IPS-NIHi7 (cell line): Measurements from ENCODE around the gene ABHD4.
"Not testable (repeated sequence)": the region's sequence is repeated elsewhere in the genome, so short reads cannot be mapped to it uniquely, and the experiment has no call there.

Experiments used
- DNase-seq: peaks from one replicate; pipeline ENCODE4 v3.0.0; 2012; ENCODE audit warnings: mixed read lengths; ENCODE audit errors: extremely low spot score

ABHD4 gene

DNA sequence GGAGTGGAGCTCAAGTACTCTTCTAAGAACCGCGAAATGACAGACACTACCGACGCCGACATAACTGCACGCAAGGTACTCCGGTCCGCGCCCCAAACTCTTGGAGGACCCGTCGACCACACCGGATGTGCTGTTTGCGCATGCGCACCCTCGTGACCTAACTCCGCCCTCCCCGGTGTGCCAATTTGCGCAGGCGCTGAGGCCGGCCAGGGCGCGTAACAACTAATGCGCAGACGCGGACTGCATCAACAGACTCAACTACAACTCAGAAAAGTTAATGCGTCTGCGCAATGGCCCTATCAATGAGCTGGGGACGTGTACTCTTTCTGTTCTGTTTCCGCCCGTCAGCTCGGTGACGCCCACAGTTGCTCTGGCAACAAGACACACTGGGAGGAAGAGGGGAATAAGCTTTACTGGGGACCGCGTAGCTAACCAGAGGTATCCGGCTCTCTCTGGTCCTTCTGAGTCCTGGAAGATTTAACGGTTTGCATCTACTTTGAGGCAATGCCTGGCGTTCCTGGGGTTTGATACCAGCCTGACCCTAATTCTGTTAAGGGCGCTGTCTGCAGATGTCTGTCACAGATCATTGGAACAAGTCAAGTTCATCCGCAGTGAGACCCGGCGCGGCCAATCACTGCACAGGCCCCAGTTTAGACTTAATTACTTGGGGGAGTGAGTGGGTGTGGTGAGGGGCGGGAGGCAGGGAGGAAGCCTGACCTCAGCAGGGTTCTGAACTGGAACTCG is 8.8 kb upstream of the ABHD4 start, which contains the start of gene DAD1:
Gene DAD1 (minus strand): TSS at position 129 of the 744 bp plus-strand sequence. CDS start 67 bp downstream, at position 62.
- DNase-seq, result peak; percentile 98

DNA sequence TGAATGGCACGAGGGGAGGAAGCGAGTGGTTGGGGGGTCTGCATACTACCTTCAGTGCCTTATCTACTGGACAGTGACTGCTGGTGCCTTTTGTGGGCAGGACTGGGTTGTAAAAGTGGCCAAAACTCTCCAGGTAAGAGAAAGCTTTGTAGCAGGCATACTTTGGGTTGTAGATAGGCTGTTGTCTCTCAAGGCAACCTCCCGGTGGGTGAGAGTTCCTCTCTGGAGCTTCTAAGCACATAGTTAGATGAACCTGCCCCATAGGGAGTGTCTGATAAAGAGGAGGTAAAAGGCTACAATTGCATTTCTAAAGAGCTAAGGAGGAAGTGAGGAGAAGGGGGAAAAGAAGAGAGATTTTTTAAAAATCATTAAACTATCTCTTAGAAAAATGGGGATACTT is 4.9 kb upstream of the ABHD4 start:
- no peak for DNase-seq

DNA sequence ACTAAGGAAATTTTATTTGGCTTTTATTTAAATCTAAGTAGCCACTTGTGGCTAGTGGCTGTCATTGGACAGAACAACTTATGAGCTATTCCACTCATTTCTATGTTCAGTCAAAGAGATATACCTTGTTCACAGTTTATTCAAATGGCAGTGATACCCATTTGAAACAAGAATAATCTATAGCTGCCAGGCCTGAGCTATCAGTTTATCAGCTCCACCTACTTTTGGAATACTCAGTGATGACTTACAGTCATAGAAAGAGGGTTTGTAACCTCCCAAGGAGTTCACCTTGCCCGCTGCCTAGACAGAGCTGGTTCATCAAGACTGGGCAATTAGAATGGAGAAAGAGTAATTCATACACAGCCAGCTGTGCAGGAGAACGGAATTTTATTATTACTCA is 4.5 kb upstream of the ABHD4 start:
- no peak for DNase-seq

DNA sequence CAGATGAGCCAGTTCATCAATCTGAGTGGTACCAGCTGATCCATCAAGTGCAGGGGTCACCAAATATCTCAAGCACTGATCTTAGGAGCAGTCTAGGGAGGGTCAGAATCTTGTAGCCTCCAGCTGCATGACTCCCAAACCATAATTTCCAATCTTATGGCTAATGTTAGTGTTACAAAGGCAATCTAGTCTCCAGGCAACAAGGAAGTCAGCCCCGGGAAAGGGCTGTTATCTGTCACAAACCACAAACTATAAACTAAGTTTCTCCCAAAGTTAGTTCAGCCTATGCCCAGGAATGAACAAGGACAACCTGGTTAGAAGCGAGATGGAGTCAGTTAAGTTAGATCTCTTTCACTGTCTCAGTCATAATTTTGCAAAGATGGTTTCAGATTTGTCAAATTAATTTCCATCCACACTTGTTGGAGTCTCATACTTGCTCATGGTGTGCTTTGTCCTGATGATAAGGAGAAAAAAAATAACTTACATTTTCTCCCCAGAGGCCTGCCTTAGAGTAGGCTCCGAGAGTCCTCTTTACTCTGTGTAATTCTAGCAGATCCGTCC is 3.9 kb upstream of the ABHD4 start:
- DNase-seq, result no peak

DNA sequence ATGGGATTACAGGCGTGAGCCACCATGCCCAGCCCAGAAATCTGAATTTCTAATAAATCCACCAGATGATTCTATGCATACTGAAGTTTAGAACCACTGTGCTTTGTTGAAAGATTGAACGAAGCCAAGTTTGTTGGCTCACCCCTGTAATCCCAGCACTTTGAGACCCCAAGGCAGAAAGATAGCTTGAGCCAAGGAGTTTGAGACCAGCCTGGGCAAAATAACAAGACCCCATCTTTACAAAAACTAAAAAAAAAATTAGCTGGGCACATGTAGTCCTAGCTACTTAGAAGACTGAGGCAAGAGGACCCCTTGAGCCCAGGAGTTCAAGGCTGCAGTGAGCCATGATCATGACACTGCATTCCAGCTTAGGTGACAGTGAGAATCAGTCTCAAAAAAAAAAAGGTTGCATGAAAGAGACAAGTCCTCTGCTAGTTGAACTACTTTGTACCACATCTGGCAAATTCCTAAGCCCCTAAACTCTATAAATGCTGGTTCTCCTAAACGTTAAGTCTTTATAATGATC is 1.7 kb upstream of the ABHD4 start:
- no peak for DNase-seq

DNA sequence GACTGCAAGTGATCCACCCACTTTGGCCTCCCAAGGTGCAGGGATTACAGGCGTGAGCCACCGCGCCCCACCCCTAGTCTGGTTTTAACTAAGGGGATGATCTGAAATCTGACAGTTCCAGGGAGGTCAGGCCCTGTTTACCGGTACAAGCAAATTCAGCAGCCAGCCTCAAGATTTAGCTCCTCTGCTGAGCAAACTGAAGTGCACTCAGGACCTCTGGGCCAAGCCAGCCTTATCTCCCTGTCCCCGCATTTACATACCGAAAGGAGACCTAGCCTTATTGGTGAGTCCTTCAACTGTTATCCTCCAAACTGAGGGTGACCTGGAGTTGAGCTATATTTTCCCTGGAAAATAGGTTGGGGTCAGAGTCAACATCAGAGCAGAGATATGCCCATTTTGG is 835 bp upstream of the ABHD4 start:
- peak; percentile 13 for DNase-seq

DNA sequence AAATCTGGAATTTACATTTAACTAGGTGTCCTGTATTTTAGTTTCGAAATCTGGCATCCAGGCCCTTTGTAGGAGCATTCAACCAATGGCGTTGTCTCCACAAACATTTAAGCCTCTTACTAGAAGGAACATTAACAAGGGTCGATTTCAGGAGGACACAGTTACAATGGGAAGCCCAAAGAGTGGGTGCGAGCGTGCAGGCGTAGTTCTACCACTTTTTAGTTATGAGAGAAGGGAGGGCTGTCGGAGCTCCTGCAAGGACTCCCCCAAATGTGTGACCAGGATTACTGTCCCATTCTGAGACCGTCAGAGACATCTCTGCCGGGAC is 365 bp upstream of the ABHD4 start:
- no peak for DNase-seq

DNA sequence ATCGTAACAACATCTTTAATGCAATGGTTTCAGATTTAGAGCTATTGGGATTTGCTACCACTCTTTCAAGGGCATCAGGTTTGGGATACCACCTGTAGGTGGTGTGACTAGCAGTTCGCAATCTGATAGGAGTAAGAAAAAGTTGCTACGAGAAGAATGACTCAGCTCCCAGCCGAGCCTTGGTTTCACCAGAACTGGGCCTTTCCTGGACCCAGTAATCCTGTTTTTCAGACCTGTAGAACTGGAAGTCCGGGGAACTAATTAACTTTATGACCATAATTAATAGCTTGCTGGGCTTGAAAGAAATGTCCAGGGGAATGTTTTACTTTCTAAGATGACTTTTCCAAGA is 770 bp downstream of the ABHD4 start:
- peak; percentile 66 for DNase-seq

DNA sequence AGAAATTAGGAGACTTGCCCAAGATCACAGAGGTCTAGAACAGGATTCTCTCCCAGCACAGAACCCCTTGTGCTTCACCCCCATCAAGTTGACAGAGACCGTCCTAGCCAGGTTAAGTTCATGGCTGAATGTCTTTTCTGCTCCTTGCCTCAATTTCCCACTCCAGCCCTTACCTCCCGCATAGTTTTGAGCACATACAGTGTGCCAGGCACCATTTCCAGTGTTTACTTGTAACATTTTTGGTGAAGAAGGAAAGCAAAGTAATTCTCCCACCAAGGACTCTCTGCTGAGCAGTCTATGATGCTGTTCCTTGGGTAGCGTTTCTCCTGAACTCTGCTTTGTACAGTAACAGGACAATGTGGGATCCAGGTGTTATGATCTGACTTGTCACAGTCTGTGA is 1.2 kb downstream of the ABHD4 start:
- no peak for DNase-seq

DNA sequence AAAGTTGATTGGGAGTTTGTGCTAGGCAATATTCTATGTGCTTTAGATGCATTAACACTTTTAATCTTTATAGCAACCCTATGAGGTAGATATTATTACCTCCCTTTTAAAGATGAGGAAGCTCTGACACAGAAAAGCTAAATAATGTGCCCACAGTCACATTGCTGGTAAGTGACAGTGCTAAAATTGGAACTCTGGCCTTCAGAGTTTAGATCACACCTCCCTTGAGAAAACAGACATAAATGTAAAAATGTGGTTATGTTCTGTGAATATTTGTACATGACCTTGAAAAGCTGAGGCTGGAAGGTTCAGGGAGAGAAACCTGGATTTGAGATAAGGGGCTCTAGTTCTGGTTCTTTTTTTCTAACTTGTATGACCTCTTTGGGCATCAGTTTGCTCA is 1.9 kb downstream of the ABHD4 start:
- DNase-seq, result no peak

DNA sequence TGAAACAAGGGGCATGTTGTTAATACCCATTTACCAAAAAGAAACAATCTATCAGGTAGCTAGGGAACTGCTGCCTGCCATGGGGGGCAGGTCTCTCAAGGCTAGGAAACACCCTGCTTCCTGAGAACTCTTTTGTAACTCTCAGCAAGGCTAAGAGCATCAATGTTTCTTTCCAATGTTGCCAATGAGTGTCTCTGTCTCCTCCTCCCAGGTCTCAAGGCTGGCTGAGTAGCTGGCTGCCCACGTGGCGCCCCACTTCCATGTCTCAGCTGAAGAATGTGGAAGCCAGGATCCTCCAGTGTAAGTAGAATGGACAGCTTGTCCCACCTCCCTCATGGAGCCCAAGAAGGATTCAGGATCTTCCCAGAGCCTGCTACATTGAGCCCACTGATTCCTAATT is 3.4 kb downstream of the ABHD4 start:
- DNase-seq, result no peak

DNA sequence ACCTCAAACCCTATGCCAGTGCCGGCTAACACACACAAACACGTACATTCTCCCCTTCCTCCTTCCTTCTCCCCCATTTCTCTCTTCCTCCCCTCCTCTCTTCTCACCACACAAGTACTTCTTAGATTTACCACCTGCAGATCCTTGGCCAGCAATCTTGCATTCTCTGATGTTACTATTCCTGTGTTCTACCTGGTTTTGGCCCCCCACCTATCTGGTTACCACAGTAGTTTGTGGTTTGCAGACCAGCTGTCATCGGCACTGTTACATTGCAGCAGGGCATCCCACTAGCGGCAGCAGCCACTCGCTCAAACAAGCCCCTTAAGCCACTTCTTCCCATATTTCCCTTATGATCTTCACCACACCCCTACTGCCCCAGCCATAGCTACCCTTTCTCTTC is 3.9 kb downstream of the ABHD4 start:
- DNase-seq, result no peak

DNA sequence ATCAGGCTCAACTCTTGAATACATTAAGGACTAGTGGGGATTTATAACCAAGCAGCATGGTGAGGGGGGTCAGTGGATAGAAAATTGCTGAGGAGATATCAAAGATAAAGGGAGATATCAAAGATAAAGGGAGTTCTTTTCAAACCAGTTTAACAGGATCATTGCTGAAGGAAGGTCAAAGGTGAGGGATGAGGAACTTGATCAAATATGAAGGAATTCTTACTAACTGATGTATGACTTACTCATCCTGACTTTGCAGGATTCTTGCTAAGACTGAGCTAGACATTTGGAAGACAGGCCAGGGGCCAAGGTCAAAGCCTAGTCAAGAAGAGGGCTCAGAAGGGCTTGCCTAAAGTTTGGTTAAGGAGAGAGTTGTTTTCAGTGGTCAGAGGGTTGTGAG is 4.8 kb downstream of the ABHD4 start:
- DNase-seq, result no peak

DNA sequence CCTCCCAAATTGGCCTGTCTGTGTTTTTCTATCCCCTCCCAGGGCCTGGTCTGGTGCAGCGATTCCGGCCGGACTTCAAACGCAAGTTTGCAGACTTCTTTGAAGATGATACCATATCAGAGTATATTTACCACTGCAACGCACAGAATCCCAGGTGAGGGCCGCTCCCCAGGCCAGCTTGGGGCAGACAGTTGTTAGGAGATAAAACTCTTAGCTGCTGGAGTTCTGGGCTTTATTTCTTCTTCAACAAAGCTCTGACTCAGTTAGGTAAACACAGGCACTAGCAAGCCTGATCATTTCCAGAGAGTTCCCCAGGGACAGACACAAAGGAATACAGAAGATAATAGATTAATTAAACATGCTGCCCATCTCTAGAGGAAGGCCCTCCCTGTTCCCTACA is 8.3 kb downstream of the ABHD4 start:
- DNase-seq, result no peak

DNA sequence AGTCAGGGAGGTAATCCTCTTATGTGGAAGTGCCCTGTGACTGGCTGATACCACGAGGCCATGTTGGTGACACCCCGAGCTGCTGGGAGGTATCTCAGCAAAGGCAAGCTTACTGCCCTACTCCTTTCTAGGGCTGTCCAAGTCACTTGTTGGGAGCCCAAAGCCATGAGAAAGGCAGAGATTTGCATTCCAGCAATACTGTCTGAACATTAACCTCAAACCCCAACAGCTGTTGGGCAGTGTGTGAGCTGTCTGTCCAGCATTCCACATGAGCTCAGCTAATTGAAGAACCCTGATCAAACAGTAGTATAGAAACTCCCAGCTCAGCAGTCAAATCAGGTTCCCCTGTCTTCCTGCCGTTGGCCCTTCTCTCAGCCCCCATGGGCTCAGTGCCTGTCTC is 9.2 kb downstream of the ABHD4 start:
- no peak for DNase-seq

DNA sequence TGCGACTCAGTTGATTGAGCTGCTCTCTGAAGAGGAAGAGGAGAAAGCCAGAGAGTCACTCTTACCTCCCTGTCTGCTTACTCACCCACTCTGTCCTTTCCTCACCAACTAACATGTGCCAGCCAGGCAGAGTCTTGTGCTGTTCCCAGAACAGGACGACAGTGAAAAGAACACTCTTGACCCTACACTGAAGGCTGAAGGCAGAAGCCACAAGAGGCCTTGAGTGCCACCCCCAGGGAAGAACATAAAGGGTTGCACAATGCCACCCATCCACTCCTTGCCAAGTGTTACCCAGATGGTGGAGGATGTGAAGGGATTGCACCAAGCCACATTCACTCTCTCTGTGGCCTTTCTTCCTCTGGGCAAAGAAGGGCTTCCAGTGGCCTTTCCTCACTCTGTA is 12.8 kb downstream of the ABHD4 start:
- DNase-seq, result no peak

DNA sequence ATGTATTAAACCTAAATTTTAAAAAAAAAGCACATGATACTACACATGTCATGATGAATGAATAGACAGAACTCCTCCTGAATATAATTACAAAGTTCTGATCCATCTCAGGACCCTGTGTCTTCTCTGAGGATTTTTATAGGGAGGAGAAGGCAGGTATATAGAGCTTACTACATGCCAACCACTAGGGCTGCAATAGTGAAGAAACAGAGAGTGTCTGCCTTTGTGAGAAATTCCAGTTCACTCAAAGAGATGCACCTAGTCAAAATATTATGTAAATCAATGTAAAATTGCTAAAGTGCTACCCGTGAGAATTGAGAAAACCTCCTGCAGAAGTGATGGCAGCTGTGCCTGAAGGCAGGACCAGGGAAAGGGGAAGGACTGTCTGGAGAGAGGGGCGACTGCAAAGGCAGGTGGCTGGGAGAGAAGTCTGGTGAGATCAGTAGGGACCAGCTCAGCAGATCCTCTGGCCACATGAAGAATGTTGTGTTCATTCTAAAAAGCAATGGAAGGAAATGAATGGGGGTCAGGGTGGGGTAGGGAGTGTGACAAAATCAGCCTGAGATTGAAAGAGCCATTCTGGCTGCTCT is 15.1 kb downstream of the ABHD4 start:
- DNase-seq, result no peak

DNA sequence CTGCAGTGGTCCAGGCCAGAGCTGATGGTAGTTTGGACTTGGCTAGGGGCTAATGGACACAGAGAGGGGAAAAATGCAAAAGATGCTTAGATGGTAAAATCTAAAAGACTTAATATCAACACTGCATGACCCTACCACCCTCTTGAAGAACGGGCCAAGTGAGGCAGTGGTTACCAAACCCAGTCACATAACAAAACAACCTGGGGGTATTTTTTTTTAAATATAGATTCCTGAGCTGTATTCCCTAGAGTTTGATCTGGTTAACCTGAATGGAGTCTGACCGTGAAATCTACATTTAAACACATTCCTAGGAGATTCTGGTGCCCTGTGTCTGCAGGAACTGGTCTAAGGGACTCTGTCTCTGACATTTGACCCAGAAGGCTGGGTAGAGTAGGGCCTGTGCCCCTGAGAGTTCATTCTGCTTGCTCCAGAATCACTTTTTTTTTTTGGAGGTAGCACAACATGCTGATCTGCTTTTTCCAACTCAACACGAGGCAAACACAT is 15.7 kb downstream of the ABHD4 start:
- no peak for DNase-seq

DNA sequence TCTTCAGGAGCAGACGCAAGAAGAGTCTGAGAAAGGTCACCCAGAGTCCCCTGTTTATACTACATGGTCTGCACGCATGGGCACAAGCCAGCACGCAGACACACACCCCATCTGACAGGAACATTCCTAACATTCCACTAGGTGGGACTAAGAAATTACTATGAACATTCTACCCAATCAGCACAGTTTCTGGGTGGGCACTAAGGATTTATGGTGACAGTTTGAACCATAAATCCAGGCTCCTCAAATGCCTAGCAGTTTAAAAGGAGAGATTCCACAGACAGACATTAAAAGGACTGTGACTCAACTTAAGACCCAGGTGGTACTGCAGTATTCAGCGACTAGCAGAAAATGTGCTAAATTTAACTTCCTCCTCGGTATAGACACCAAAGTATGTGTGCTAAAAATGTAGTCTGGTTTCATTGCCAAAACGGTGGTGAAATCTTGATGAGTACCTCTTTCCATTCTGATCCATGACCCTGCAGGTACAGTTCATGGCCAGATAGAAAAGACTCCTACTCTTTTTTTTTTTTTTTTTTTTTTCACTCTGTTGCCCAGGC is 16.2 kb downstream of the ABHD4 start:
- peak; percentile 52 for DNase-seq

DNA sequence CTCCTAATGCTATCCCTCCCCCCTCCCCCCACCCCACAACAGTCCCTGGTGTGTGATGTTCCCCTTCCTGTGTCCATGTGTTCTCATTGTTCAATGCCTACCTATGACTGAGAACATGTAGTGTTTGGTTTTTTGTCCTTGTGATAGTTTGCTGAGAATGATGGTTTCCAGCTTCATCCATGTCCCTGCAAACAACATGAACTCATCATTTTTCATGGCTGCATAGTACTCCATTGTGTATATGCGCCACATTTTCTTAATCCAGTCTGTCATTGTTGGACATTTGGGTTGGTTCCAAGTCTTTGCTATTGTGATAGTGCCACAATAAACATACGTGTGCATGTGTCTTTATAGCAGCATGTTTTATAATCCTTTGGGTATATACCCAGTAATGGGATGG is 17.7 kb downstream of the ABHD4 start:
- not testable (repeated sequence) for DNase-seq

DNA sequence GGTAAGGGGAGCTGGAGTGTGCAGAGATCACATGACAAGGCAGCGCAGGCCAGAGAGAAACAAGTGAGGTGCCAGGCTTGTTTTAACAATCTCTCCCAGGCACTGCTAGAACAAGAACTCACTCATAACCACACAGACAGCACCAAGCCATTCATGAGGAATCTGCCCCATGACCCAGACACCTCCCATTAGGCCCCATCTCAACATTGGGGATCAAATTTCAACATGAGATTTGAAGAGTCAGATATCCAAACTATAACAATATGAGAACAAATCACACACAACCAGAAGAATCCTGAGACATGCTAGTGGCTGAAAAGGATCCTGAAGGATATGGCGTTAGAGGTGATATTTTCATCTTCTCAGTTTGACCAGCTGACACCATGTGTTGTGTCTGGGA is 24.2 kb downstream of the ABHD4 start:
- DNase-seq, result no peak

DNA sequence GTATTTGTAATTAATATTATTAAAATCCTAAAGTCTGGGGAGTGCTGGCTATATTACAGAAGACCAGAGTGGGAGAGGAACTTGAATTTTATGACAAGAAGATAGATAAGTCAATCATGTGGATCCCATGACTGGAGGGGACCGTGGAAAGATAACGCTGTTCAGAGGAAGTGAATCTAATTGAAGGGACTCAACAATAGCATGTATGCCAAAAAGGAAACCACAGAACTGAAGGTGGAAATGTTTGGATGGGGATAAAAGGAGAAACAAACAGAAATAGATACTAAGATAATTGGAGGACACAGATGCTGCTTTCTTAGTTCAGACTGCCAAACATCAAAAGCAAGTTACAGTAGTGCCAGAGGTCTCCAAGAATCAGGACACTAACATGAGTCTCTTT is 24.9 kb downstream of the ABHD4 start:
- DNase-seq, result no peak

DNA sequence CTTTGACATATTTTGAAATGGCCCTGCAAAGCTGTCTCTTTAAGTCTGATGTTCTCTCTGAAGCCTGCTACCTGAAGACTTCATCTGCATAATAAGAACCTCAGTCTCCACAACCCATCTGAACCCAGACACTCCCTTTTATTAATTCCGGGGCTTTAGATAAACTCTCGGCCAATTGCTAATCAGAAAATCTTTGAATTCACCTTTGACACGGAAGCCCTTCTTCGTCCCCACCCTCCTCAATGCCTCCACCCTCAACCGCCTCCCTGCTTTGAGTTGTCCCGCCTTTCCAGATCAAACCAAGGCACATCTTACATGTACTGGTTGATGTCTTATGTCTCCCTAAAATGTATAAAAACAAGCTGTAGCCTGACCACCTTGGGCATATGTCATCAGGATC is 28.5 kb downstream of the ABHD4 start:
- DNase-seq, result no peak
